OCI-LY7 (cell line): Measurements from ENCODE around the gene PPM1H. TPM values are rescaled to one million over a fixed set of nuclear protein-coding genes. Genes with fewer than 3 reads are reported as not detected.

ENCODE experiments used
- BruUV-seq: library from RNA; stranded (reverse); fragments of 400-500 nt; replicated peaks from 2 replicates; lab custom pipeline; 2021; lab: Mats Ljungman, UMichigan
- CTCF ChIA-PET: fragments of 300-600 bp; sonication (Branson Sonifier 250); formaldehyde crosslinking; loops from one replicate; lab custom pipeline; 2022; ENCODE audit warnings: antibody characterized with exemption; ENCODE audit not compliant: unreplicated experiment; lab: Charles Lee
- POLR2A ChIA-PET: fragments of 300-600 bp; sonication (Branson Sonifier 250); formaldehyde crosslinking; loops from one replicate; lab custom pipeline; 2022; ENCODE audit warnings: antibody characterized with exemption; lab: Charles Lee
- DNase-seq: peaks from one replicate; pipeline ENCODE4 v3.0.0-alpha.2; 2015; ENCODE audit warnings: low spot score
- H2AFZ ChIP-seq: fragments of 200-600 bp; sonication (generic), shearing (Covaris generic); 2 replicates; pipeline ENCODE4 v1.6.1; 2014; ENCODE audit warnings: mild to moderate bottlenecking, antibody characterized with exemption, low read length, moderate library complexity
- H3K27ac ChIP-seq: fragments of 200-600 bp; sonication (generic); 2 replicates; pipeline ENCODE4 v1.5.1; 2014; ENCODE audit warnings: mixed run types, low read depth, mild to moderate bottlenecking, moderate library complexity, low read length, inconsistent platforms; ENCODE audit not compliant: poor library complexity, severe bottlenecking
- H3K36me3 ChIP-seq: fragments of 200-600 bp; sonication (generic); 2 replicates; pipeline ENCODE4 v1.6.1; 2014; ENCODE audit warnings: mild to moderate bottlenecking, antibody characterized with exemption, low read length, moderate library complexity, mixed read lengths; ENCODE audit not compliant: insufficient read depth
- H3K4me1 ChIP-seq: fragments of 200-600 bp; sonication (generic); 2 replicates; pipeline ENCODE4 v1.5.1; 2014; ENCODE audit warnings: mild to moderate bottlenecking, low read length; ENCODE audit not compliant: insufficient read depth, poor library complexity, severe bottlenecking
- H3K4me2 ChIP-seq: fragments of 200-600 bp; sonication (generic); 2 replicates; pipeline ENCODE4 v1.6.1; 2014; ENCODE audit warnings: mild to moderate bottlenecking, low read length
- H3K4me3 ChIP-seq: fragments of 200-600 bp; sonication (generic); 2 replicates; pipeline ENCODE4 v1.5.1; 2014; ENCODE audit warnings: mild to moderate bottlenecking, low read depth, low read length; ENCODE audit not compliant: poor library complexity, severe bottlenecking
- H3K79me2 ChIP-seq: fragments of 200-600 bp; sonication (generic); 2 replicates; pipeline ENCODE4 v1.6.1; 2016; ENCODE audit warnings: low read depth, mild to moderate bottlenecking, low read length, moderate library complexity, mixed read lengths; ENCODE audit not compliant: insufficient read depth
- H3K9me2 ChIP-seq: fragments of 200-600 bp; sonication (generic); 2 replicates; pipeline ENCODE4 v1.6.1; 2016; ENCODE audit warnings: mild to moderate bottlenecking, low read length, mixed read lengths; ENCODE audit not compliant: insufficient read depth
- H3K9me3 ChIP-seq: fragments of 200-600 bp; sonication (generic); 2 replicates; pipeline ENCODE4 v1.6.1; 2014; ENCODE audit warnings: mild to moderate bottlenecking, mixed run types, low read length, mixed read lengths
- H4K20me1 ChIP-seq: fragments of 200-600 bp; sonication (generic); 2 replicates; pipeline ENCODE4 v1.6.1; 2014; ENCODE audit warnings: mild to moderate bottlenecking, antibody characterized with exemption, low read length, moderate library complexity, mixed read lengths; ENCODE audit not compliant: insufficient read depth
- CTCF ChIP-seq: fragments of 200-600 bp; sonication (generic); conservative IDR thresholded peaks from 2 replicates; pipeline ENCODE4 v1.5.1; 2014; ENCODE audit warnings: mild to moderate bottlenecking, antibody characterized with exemption, low read length, moderate library complexity, mixed read lengths
- EZH2phosphoT487 ChIP-seq: fragments of 200-600 bp; sonication (generic); IDR thresholded peaks from 2 replicates; pipeline ENCODE4 v1.6.1; 2018; ENCODE audit warnings: low read depth, borderline replicate concordance, mild to moderate bottlenecking, mixed run types, antibody characterized with exemption, low read length, moderate library complexity, mixed read lengths
- intact Hi-C: fragments of 100-400 bp; cut with micrococcal nuclease; formaldehyde crosslinking; loops from one replicate; pipeline ENCODE4 v1.10.0; 2022; ENCODE audit not compliant: unreplicated experiment
- total RNA-seq, 2 experiments: library from RNA; depleted of rRNA in 1 of 2; stranded (reverse); fragments of >200 nt in 1 of 2; shearing (Covaris generic) in 1 of 2; gene quantifications; 2 replicates each; pipeline ENCODE4 v1.2.3, GENCODE V29; 2014 to 2022

The PPM1H gene
- total RNA-seq, 2 experiments from 2014 or later: 2.0 to 3.4 TPM

GRCh38 chr12:62629413-62629812 is 305.5 kb downstream of the PPM1H start:
- no TSS peak for BruUV-seq
- ChIA-PET CTCF (no interaction called here), POLR2A (no interaction called here)

GRCh38 chr12:62627181-62627580 is 307.8 kb downstream of the PPM1H start:
- no peak overlapping the region for H2AFZ ChIP-seq
- intact Hi-C loops: no loop called here
- H3K4me1 ChIP-seq: no peaks in the 10 kb centered on the region
- H3K4me3 ChIP-seq: no peak overlapping the region
- no peak for DNase-seq
- ChIA-PET POLR2A (interaction anchor here (0.7 kb wide), 1 partner anchor 1777 kb away, joined by 6 read pairs; the partner anchor contains the start of gene XPOT), CTCF (no interaction called here)
- no peaks in the 10 kb centered on the region for H3K9me3 ChIP-seq
- no peak for TF ChIP-seq EZH2phosphoT487
- no peak for TF ChIP-seq CTCF
- BruUV-seq: no TSS peak
- no peaks in the 10 kb centered on the region for H3K79me2 ChIP-seq
- H3K4me2 ChIP-seq: no peak overlapping the region
- H4K20me1 ChIP-seq: no peaks in the 10 kb centered on the region
- no peaks in the 10 kb centered on the region for H3K36me3 ChIP-seq
- no peak overlapping the region for H3K27ac ChIP-seq
- H3K9me2 ChIP-seq: no peaks in the 10 kb centered on the region

More at GRCh38 chr12:62629413-62629812, 305.5 kb downstream of the PPM1H start:
- Histone ChIP-seq H3K79me2 (no peaks in the 10 kb centered on the region), H3K9me2 (no peaks in the 10 kb centered on the region), H3K27ac (no peak overlapping the region), H3K36me3 (no peaks in the 10 kb centered on the region), H3K4me2 (no peak overlapping the region), H4K20me1 (no peaks in the 10 kb centered on the region), H3K4me1 (no peaks in the 10 kb centered on the region), H3K9me3 (no peaks in the 10 kb centered on the region), H2AFZ (no peak overlapping the region), H3K4me3 (no peak overlapping the region)
- no peak for DNase-seq
- intact Hi-C loops: no loop called here
- no peak for TF ChIP-seq CTCF
- no peak for TF ChIP-seq EZH2phosphoT487

GRCh38 chr12:62625228-62625627 is 309.7 kb downstream of the PPM1H start:
- intact Hi-C loops: no loop called here
- H3K79me2 ChIP-seq: no peaks in the 10 kb centered on the region
- no peak for DNase-seq
- no peak overlapping the region for H2AFZ ChIP-seq
- H3K4me3 ChIP-seq: no peak overlapping the region
- H3K9me2 ChIP-seq: no peaks in the 10 kb centered on the region
- H4K20me1 ChIP-seq: no peaks in the 10 kb centered on the region
- no TSS peak for BruUV-seq
- H3K27ac ChIP-seq: no peak overlapping the region
- H3K4me1 ChIP-seq: no peaks in the 10 kb centered on the region
- no peak overlapping the region for H3K4me2 ChIP-seq
- no peak for TF ChIP-seq CTCF
- TF ChIP-seq EZH2phosphoT487: no peak
- ChIA-PET CTCF (no interaction called here), POLR2A (no interaction called here)
- no peaks in the 10 kb centered on the region for H3K36me3 ChIP-seq
- H3K9me3 ChIP-seq: no peaks in the 10 kb centered on the region
